VCaP (cell line): ENCODE measurements around the gene CNGB1.

Experiments
- H3K27ac ChIP-seq: fragments of 450-650 bp; 2 replicates; pipeline ENCODE4 v1.5.1; 2017
- CTCF ChIP-seq: fragments of 450-650 bp; conservative IDR thresholded peaks from 2 replicates; pipeline ENCODE4 v1.5.1; 2017; ENCODE audit warnings: mild to moderate bottlenecking, moderate library complexity

Gene CNGB1

GRCh38 chr16:57969451-57970123 lies 1.3 kb downstream of the CNGB1 start:
- no peak for TF ChIP-seq CTCF
- no peak overlapping the region for H3K27ac ChIP-seq

DNA sequence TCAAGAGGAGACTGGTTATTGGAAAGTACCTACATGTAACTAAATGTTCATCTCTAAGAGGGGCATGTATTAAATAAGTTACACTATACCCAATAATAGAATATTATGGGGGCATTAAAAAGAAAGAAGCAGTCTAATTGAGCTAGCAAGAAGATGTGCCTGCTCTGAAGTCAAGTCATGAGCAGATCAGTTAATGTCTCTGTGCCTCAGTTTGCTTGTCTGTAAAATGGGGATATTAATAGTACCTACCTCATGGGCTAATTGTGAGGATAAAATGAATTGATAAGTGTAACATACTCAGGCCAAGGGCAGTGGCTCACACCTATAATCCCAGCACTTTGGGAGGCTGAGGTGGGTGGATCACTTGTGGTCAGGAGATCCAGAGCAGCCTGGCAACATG lies 3.0 kb downstream of the CNGB1 start:
- no peak for TF ChIP-seq CTCF
- no peak overlapping the region for H3K27ac ChIP-seq

DNA sequence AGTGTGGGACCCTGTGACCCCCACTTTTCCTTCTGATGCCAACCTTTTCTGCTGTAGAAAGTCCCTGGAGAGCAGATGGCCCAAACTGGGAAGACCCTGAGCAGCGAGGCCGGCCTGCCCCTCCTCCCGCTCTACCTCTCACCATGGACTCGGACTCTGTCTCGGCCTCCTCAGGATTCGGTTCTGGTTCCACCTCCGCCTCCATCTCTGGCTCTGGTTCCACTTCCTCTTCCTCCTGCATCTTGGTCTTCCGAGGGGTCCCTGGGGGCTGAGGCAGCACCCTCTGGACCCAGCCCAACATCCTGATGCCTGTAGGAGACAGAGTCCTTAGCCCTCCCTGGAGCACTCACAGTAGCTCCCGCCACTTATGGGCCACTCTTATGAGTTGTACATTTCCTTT lies 3.9 kb downstream of the CNGB1 start:
- TF ChIP-seq CTCF: no peak
- no peak overlapping the region for H3K27ac ChIP-seq

- TF ChIP-seq CTCF: no peak
- H3K27ac ChIP-seq: no peak overlapping the region
These were observed 4.6 kb downstream of the CNGB1 start for GRCh38 chr16:57966204-57966771.

GRCh38 chr16:57964157-57964700 lies 6.7 kb downstream of the CNGB1 start:
- no peak for TF ChIP-seq CTCF
- H3K27ac ChIP-seq: no peak overlapping the region

DNA sequence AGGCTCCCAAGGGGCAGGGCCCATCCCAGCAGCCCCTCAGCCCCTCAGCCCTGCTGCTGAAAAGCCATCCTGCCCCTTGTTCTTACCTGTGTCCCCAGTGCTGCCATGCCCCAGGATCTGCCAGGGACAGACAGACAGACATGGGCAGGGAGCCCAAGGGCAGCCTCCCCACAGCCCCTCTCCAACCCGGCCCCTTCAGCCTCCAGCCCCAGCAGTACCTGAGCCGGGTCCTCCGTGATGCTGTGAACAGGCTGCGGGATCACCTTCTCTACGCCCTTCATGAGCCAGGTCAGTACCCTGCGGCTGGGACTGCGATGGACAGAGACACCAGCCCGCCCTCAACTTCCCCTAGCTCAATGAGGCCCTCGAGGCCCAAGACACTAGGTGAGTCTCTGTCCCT lies 8.2 kb downstream of the CNGB1 start:
- no peak for TF ChIP-seq CTCF

DNA sequence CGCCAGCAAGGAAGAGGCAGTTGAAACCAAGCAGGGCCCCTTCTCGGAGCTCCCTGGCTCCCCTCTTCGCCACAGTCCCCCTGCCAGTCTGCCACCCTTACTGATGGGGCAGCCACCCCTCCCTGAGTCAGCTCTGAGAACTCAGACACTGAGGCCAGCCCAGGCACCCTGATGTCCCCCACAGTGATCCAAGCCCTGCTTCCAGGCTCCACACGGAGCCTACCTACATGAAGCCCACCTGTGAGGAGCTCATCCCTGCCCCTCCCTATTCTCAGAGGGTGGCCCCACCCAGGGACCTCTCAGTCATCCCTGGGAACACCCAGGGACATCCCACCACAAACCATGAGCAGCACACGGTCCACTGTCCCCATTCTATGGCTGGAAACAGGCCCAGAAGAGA lies 8.9 kb downstream of the CNGB1 start:
- TF ChIP-seq CTCF: no peak
- H3K27ac ChIP-seq: no peak overlapping the region

More for the DNA sequence above, 8.2 kb downstream of the CNGB1 start:
- no peak overlapping the region for H3K27ac ChIP-seq
